Nephron (organoid): Measurements from ENCODE around the gene LAP3.

Experiments
- H3K27ac Mint-ChIP-seq, 3 experiments: 2 replicates each; pipeline ENCODE4 v1.8.0; 2020; ENCODE audit warnings: mixed read lengths in 3 of 3, mild to moderate bottlenecking in 2 of 3, moderate library complexity in 1 of 3
- H3K27me3 Mint-ChIP-seq: 2 replicates; pipeline ENCODE4 v1.8.0; 2021; ENCODE audit warnings: low read depth, mild to moderate bottlenecking, moderate library complexity, mixed read lengths
- H3K36me3 Mint-ChIP-seq: 2 replicates; pipeline ENCODE4 v1.8.0; 2020; ENCODE audit warnings: low read depth, mixed read lengths
- H3K4me1 Mint-ChIP-seq: 2 replicates; pipeline ENCODE4 v1.8.0; 2020; ENCODE audit warnings: mixed read lengths
- H3K4me3 Mint-ChIP-seq, 3 experiments: 2 replicates each; pipeline ENCODE4 v1.8.0; 2020; ENCODE audit warnings: mild to moderate bottlenecking in 3 of 3, mixed read lengths in 3 of 3, moderate library complexity in 2 of 3
- H3K9me3 Mint-ChIP-seq: 2 replicates; pipeline ENCODE4 v1.8.0; 2020; ENCODE audit warnings: mixed read lengths
- TF ChIP-seq, protein P1 (sequence below), 3 experiments: fragments of 200-600 bp; sonication (generic); IDR thresholded peaks; one replicate each; pipeline ENCODE4 v1.5.0; 2021; ENCODE audit warnings: antibody characterized with exemption in 3 of 3; ENCODE audit not compliant: unreplicated experiment in 3 of 3

LAP3 gene

GRCh38 chr4:17636696-17637622, 60.0 kb downstream of the LAP3 start:
- no peaks in the 10 kb centered on the region for H3K27me3 Mint-ChIP-seq
- no peaks in the 10 kb centered on the region for H3K9me3 Mint-ChIP-seq
- peaks cover 37% of the 10 kb centered on the region for H3K36me3 Mint-ChIP-seq
- no peak overlapping the region for H3K27ac Mint-ChIP-seq
- H3K4me1 Mint-ChIP-seq = no peaks in the 10 kb centered on the region
- H3K4me3 Mint-ChIP-seq = no peak overlapping the region
- TF ChIP-seq, protein P1, sequence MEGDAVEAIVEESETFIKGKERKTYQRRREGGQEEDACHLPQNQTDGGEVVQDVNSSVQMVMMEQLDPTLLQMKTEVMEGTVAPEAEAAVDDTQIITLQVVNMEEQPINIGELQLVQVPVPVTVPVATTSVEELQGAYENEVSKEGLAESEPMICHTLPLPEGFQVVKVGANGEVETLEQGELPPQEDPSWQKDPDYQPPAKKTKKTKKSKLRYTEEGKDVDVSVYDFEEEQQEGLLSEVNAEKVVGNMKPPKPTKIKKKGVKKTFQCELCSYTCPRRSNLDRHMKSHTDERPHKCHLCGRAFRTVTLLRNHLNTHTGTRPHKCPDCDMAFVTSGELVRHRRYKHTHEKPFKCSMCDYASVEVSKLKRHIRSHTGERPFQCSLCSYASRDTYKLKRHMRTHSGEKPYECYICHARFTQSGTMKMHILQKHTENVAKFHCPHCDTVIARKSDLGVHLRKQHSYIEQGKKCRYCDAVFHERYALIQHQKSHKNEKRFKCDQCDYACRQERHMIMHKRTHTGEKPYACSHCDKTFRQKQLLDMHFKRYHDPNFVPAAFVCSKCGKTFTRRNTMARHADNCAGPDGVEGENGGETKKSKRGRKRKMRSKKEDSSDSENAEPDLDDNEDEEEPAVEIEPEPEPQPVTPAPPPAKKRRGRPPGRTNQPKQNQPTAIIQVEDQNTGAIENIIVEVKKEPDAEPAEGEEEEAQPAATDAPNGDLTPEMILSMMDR (IDR thresholded peaks at IDR 0.05; ENCODE audit: unreplicated experiment in 3 of 3) = peak; percentile 80 to 88 (median 84)

DNA sequence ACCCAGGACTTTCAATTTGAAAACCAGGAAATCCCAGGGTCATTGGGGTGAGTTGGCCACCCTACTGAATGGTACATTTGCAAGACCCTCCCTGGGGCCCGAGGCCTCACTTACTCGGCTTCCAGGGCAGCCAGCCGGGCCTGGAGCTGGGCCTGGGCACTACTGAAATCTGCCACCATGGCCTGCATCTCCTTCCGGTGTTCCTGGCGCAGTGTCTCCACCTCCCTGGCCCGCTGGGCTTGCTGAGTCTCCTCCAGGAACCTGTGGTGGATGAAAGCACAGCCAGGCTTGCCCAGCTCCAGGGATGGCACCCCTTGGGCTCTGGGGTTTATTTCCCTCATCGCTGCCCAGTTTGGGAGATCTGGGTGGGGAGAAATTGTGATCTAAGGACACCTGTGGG, 62.1 kb downstream of the LAP3 start:
- Mint-ChIP-seq H3K27ac (no peak overlapping the region), H3K27me3 (no peaks in the 10 kb centered on the region), H3K9me3 (peaks cover 13% of the 10 kb centered on the region), H3K4me3 (no peak overlapping the region), H3K36me3 (peaks cover 37% of the 10 kb centered on the region), H3K4me1 (no peaks in the 10 kb centered on the region)
- TF ChIP-seq, protein P1 (IDR thresholded peaks at IDR 0.05; ENCODE audit: unreplicated experiment in 3 of 3) = no peak

- Mint-ChIP-seq H3K9me3 (peaks cover 23% of the 10 kb centered on the region), H3K4me3 (no peak overlapping the region), H3K27ac (no peak overlapping the region), H3K27me3 (peaks cover 3% of the 10 kb centered on the region), H3K36me3 (peaks cover 34% of the 10 kb centered on the region), H3K4me1 (no peaks in the 10 kb centered on the region)
- TF ChIP-seq, protein P1 (IDR thresholded peaks at IDR 0.05; ENCODE audit: unreplicated experiment in 3 of 3) = no peak
Observed at GRCh38 chr4:17642398-17642783, 65.4 kb downstream of the LAP3 start.

GRCh38 chr4:17646693-17647092, 69.7 kb downstream of the LAP3 start:
- peaks cover 3% of the 10 kb centered on the region for H3K27me3 Mint-ChIP-seq
- H3K36me3 Mint-ChIP-seq = peaks cover 21% of the 10 kb centered on the region
- no peak overlapping the region for H3K4me3 Mint-ChIP-seq
- no peak overlapping the region for H3K27ac Mint-ChIP-seq
- TF ChIP-seq, protein P1 (IDR thresholded peaks at IDR 0.05; ENCODE audit: unreplicated experiment in 3 of 3) = no peak
- H3K9me3 Mint-ChIP-seq = peaks cover 23% of the 10 kb centered on the region
- H3K4me1 Mint-ChIP-seq = no peaks in the 10 kb centered on the region

GRCh38 chr4:17647176-17647806, 70.3 kb downstream of the LAP3 start:
- H3K4me3 Mint-ChIP-seq = no peak overlapping the region
- peaks cover 3% of the 10 kb centered on the region for H3K27me3 Mint-ChIP-seq
- H3K36me3 Mint-ChIP-seq = peaks cover 20% of the 10 kb centered on the region
- no peak overlapping the region for H3K27ac Mint-ChIP-seq
- peaks cover 22% of the 10 kb centered on the region for H3K9me3 Mint-ChIP-seq
- no peaks in the 10 kb centered on the region for H3K4me1 Mint-ChIP-seq
- TF ChIP-seq, protein P1 (IDR thresholded peaks at IDR 0.05; ENCODE audit: unreplicated experiment in 3 of 3) = no peak
